Lower lobe of right lung (tissue), 2 donors: ENCODE measurements around the gene CALN1. TPM values are rescaled to one million over a fixed set of nuclear protein-coding genes. Genes with fewer than 3 reads are reported as not detected.

Source experiments
- ATAC-seq, 2 donors: fragments of 200-7000 bp; cut with Tn5 transposase; one replicate each; pipeline ENCODE4 v1.9.1; 2020 to 2022; ENCODE audit warnings: mild to moderate bottlenecking in 2 of 2, moderate library complexity in 2 of 2
- DNase-seq: peaks from one replicate; pipeline ENCODE4 v3.0.0-alpha.2; 2020
- H3K27ac ChIP-seq: fragments of 200-600 bp; one replicate; pipeline ENCODE4 v1.8.0; 2022
- H3K27me3 ChIP-seq: fragments of 200-600 bp; one replicate; pipeline ENCODE4 v1.8.0; 2022; ENCODE audit warnings: low read depth
- H3K36me3 ChIP-seq: fragments of 200-600 bp; one replicate; pipeline ENCODE4 v1.8.0; 2022; ENCODE audit warnings: mild to moderate bottlenecking
- H3K4me1 ChIP-seq: fragments of 200-600 bp; one replicate; pipeline ENCODE4 v1.8.0; 2022
- H3K4me3 ChIP-seq: fragments of 200-600 bp; one replicate; pipeline ENCODE4 v1.8.0; 2022; ENCODE audit warnings: mild to moderate bottlenecking
- H3K9me3 ChIP-seq: fragments of 200-600 bp; one replicate; pipeline ENCODE4 v1.8.0; 2022
- CTCF ChIP-seq: fragments of 200-600 bp; IDR thresholded peaks from one replicate; pipeline ENCODE4 v1.8.0; 2022; ENCODE audit warnings: antibody characterized with exemption, mild to moderate bottlenecking
- intact Hi-C: fragments of 100-400 bp; cut with DNase I; formaldehyde crosslinking; loops from one replicate; pipeline ENCODE4 v1.11.0; 2022
- total RNA-seq: library from RNA; stranded (reverse); fragmentation: NEBNext Ultra II Directional; extraction: Animal tissue kit (Norgen Biotek cat#: 25700); gene quantifications from one replicate; pipeline ENCODE4 v1.2.1, GENCODE V29; 2021
- donor health status: DM: no; HTN: yes; CAD: no; lungs with severe emphysema.

CALN1 gene
- total RNA-seq, 1 donor from 2014 or later = not detected

- H3K27me3 ChIP-seq = no peaks in the 10 kb centered on the region
- intact Hi-C loops = no loop called here
- no peak overlapping the region for H3K4me3 ChIP-seq
- DNase-seq (no peak), ATAC-seq (no peak)
- TF ChIP-seq CTCF = no peak
- H3K27ac ChIP-seq = no peak overlapping the region
- no peaks in the 10 kb centered on the region for H3K9me3 ChIP-seq
- no peaks in the 10 kb centered on the region for H3K4me1 ChIP-seq
- H3K36me3 ChIP-seq = no peaks in the 10 kb centered on the region
These were observed 429.3 kb downstream of the CALN1 start for GRCh38 chr7:71982851-71983250.

GRCh38 chr7:71976645-71977044 lies 435.5 kb downstream of the CALN1 start:
- intact Hi-C loops = no loop called here
- no peak overlapping the region for H3K27ac ChIP-seq
- H3K4me1 ChIP-seq = no peaks in the 10 kb centered on the region
- DNase-seq (no peak), ATAC-seq (no peak)
- H3K27me3 ChIP-seq = no peaks in the 10 kb centered on the region
- H3K9me3 ChIP-seq = no peaks in the 10 kb centered on the region
- H3K4me3 ChIP-seq = no peak overlapping the region
- no peaks in the 10 kb centered on the region for H3K36me3 ChIP-seq
- no peak for TF ChIP-seq CTCF

- Histone ChIP-seq H3K4me1 (no peaks in the 10 kb centered on the region), H3K27me3 (no peaks in the 10 kb centered on the region), H3K27ac (no peak overlapping the region), H3K9me3 (no peaks in the 10 kb centered on the region), H3K4me3 (no peak overlapping the region), H3K36me3 (no peaks in the 10 kb centered on the region)
- TF ChIP-seq CTCF = no peak
- intact Hi-C loops = no loop called here
- DNase-seq = no peak
- no peak for ATAC-seq
These were observed 437.5 kb downstream of the CALN1 start for GRCh38 chr7:71974611-71975010.

- no peaks in the 10 kb centered on the region for H3K4me1 ChIP-seq
- intact Hi-C loops = no loop called here
- H3K27ac ChIP-seq = no peak overlapping the region
- no peak for TF ChIP-seq CTCF
- no peak for DNase-seq
- no peaks in the 10 kb centered on the region for H3K36me3 ChIP-seq
- H3K9me3 ChIP-seq = no peaks in the 10 kb centered on the region
- no peak for ATAC-seq
- H3K4me3 ChIP-seq = no peak overlapping the region
- H3K27me3 ChIP-seq = no peaks in the 10 kb centered on the region
These were observed 439.6 kb downstream of the CALN1 start for GRCh38 chr7:71972534-71972933.

GRCh38 chr7:71970725-71971124 lies 441.4 kb downstream of the CALN1 start:
- Histone ChIP-seq H3K4me3 (no peak overlapping the region), H3K4me1 (no peaks in the 10 kb centered on the region), H3K9me3 (no peaks in the 10 kb centered on the region), H3K27ac (no peak overlapping the region), H3K36me3 (no peaks in the 10 kb centered on the region), H3K27me3 (no peaks in the 10 kb centered on the region)
- intact Hi-C loops = no loop called here
- TF ChIP-seq CTCF = no peak
- ATAC-seq = no peak
- no peak for DNase-seq

GRCh38 chr7:71962636-71963035 lies 449.5 kb downstream of the CALN1 start:
- H3K27ac ChIP-seq = no peak overlapping the region
- H3K36me3 ChIP-seq = no peaks in the 10 kb centered on the region
- TF ChIP-seq CTCF = no peak
- intact Hi-C loops = no loop called here
- H3K4me3 ChIP-seq = no peak overlapping the region
- no peaks in the 10 kb centered on the region for H3K4me1 ChIP-seq
- no peaks in the 10 kb centered on the region for H3K27me3 ChIP-seq
- DNase-seq (no peak), ATAC-seq (no peak)
- H3K9me3 ChIP-seq = no peaks in the 10 kb centered on the region
